ENCODE measurements around the gene SIN3A. TPM values are rescaled to one million over a fixed set of nuclear protein-coding genes. Genes with fewer than 3 reads are reported as not detected.

SIN3A gene
- total RNA-seq, 1 experiment from 2014 or later: 45.5 TPM

GRCh38 chr15:75380773-75381172 is 70.7 kb downstream of the SIN3A start:
- POLR2A ChIA-PET: interaction anchor here (1.1 to 1.3 kb wide), 3 partner anchors 10 to 51 kb away, joined by 3 to 6 read pairs (median 3); partner anchors contain the start of gene MAN2C1
- no peak for TF ChIP-seq CTCF (IDR thresholded peaks at IDR 0.05; ENCODE audit: unreplicated experiment)
- no peaks in the 10 kb centered on the region for H3K4me1 Mint-ChIP-seq (ENCODE audit: insufficient read depth, unreplicated experiment)
- CTCF ChIA-PET: interaction anchor here (0.6 to 2.4 kb wide), 3 partner anchors 13 to 28 kb away, joined by 3 to 8 read pairs (median 4); partner anchors contain the start of gene MAN2C1
- no peaks in the 10 kb centered on the region for H3K9me3 Mint-ChIP-seq (ENCODE audit: unreplicated experiment)
- H3K4me3 Mint-ChIP-seq (ENCODE audit: unreplicated experiment): no peak overlapping the region
- intact Hi-C loops (cut with micrococcal nuclease): no loop called here
- no peak overlapping the region for H3K27ac Mint-ChIP-seq (ENCODE audit: low read depth, unreplicated experiment)
- peaks cover 100% of the 10 kb centered on the region for H3K36me3 Mint-ChIP-seq (ENCODE audit: insufficient read depth, unreplicated experiment)
- BruUV-seq (replicated peaks): no TSS peak
- H3K27me3 Mint-ChIP-seq (ENCODE audit: insufficient read depth, unreplicated experiment): no peaks in the 10 kb centered on the region
- DNase-seq (ENCODE audit: unreplicated experiment): no peak

- Mint-ChIP-seq H3K27me3 (ENCODE audit: insufficient read depth, unreplicated experiment) (no peaks in the 10 kb centered on the region), H3K9me3 (ENCODE audit: unreplicated experiment) (no peaks in the 10 kb centered on the region), H3K4me3 (ENCODE audit: unreplicated experiment) (no peak overlapping the region), H3K36me3 (ENCODE audit: insufficient read depth, unreplicated experiment) (peaks cover 79% of the 10 kb centered on the region), H3K27ac (ENCODE audit: low read depth, unreplicated experiment) (no peak overlapping the region), H3K4me1 (ENCODE audit: insufficient read depth, unreplicated experiment) (peaks cover 8% of the 10 kb centered on the region)
- POLR2A ChIA-PET: interaction anchor here (0.7 to 7.5 kb wide), 2 partner anchors 19 to 82 kb away, joined by 3 to 245 read pairs; partner anchors contain the start of gene SIN3A
- CTCF ChIA-PET: interaction anchor here (0.7 kb wide), 1 partner anchor 154 kb away, joined by 3 read pairs; no protein-coding TSS in a partner anchor
- intact Hi-C loops (cut with micrococcal nuclease): no loop called here
- no peak for TF ChIP-seq CTCF (IDR thresholded peaks at IDR 0.05; ENCODE audit: unreplicated experiment)
- DNase-seq (ENCODE audit: unreplicated experiment): no peak
- BruUV-seq (replicated peaks): no TSS peak
Observed at GRCh38 chr15:75371901-75372688, 79.4 kb downstream of the SIN3A start.

- intact Hi-C loops (cut with micrococcal nuclease): no loop called here
- CTCF ChIA-PET: no interaction called here
- POLR2A ChIA-PET: interaction anchor here (0.7 to 7.5 kb wide), 5 partner anchors 10 to 82 kb away, joined by 3 to 245 read pairs (median 3); partner anchors contain the start of gene SIN3A
- Mint-ChIP-seq H3K4me3 (ENCODE audit: unreplicated experiment) (no peak overlapping the region), H3K36me3 (ENCODE audit: insufficient read depth, unreplicated experiment) (peaks cover 75% of the 10 kb centered on the region), H3K27me3 (ENCODE audit: insufficient read depth, unreplicated experiment) (no peaks in the 10 kb centered on the region), H3K27ac (ENCODE audit: low read depth, unreplicated experiment) (no peak overlapping the region), H3K9me3 (ENCODE audit: unreplicated experiment) (no peaks in the 10 kb centered on the region), H3K4me1 (ENCODE audit: insufficient read depth, unreplicated experiment) (peaks cover 8% of the 10 kb centered on the region)
- DNase-seq (ENCODE audit: unreplicated experiment): no peak
- BruUV-seq (replicated peaks): no TSS peak
- TF ChIP-seq CTCF (IDR thresholded peaks at IDR 0.05; ENCODE audit: unreplicated experiment): no peak
Observed at GRCh38 chr15:75371486-75371885, 80.0 kb downstream of the SIN3A start.

GRCh38 chr15:75369897-75370581 is 81.5 kb downstream of the SIN3A start:
- intact Hi-C loops (cut with micrococcal nuclease): loop anchor here (2.0 to 5.0 kb wide), 5 partner anchors 85 to 341 kb away; partner anchors contain the start of gene PTPN9
- Mint-ChIP-seq H3K4me3 (ENCODE audit: unreplicated experiment) (peak overlapping the region; percentile 91), H3K27me3 (ENCODE audit: insufficient read depth, unreplicated experiment) (no peaks in the 10 kb centered on the region), H3K9me3 (ENCODE audit: unreplicated experiment) (no peaks in the 10 kb centered on the region), H3K36me3 (ENCODE audit: insufficient read depth, unreplicated experiment) (peaks cover 74% of the 10 kb centered on the region), H3K27ac (ENCODE audit: low read depth, unreplicated experiment) (no peak overlapping the region), H3K4me1 (ENCODE audit: insufficient read depth, unreplicated experiment) (peaks cover 8% of the 10 kb centered on the region)
- ChIA-PET CTCF (interaction anchor here (1.2 to 1.8 kb wide), 2 partner anchors 18 to 224 kb away, joined by 3 to 8 read pairs; no protein-coding TSS in a partner anchor), POLR2A (interaction anchor here (0.9 to 7.5 kb wide), 12 partner anchors 10 to 277 kb away, joined by 3 to 245 read pairs (median 14); partner anchors contain the start of genes COMMD4, IMP3, NEIL1 and SIN3A)
- BruUV-seq (replicated peaks): no TSS peak
- no peak for DNase-seq (ENCODE audit: unreplicated experiment)
- TF ChIP-seq CTCF (IDR thresholded peaks at IDR 0.05; ENCODE audit: unreplicated experiment): no peak

All from MCF 10A (cell line).